Chondrocyte (in vitro differentiated cells): ENCODE measurements around the gene CNPY1. TPM values are rescaled to one million over a fixed set of nuclear protein-coding genes. Genes with fewer than 3 reads are reported as not detected.

Experiments
- DNase-seq: peaks from one replicate; pipeline ENCODE4 v3.0.0; 2021; ENCODE audit warnings: mixed read lengths, low spot score
- H3K27ac Mint-ChIP-seq: one replicate; pipeline ENCODE4 v1.8.0; 2021; ENCODE audit warnings: mild to moderate bottlenecking, moderate library complexity, mixed read lengths; ENCODE audit not compliant: unreplicated experiment
- H3K27me3 Mint-ChIP-seq: 2 replicates; pipeline ENCODE4 v1.8.0; 2021; ENCODE audit warnings: low read depth, mixed read lengths
- H3K36me3 Mint-ChIP-seq: 2 replicates; pipeline ENCODE4 v1.8.0; 2021; ENCODE audit warnings: low read depth, mixed read lengths
- H3K4me1 Mint-ChIP-seq: 2 replicates; pipeline ENCODE4 v1.8.0; 2021; ENCODE audit warnings: low read depth, mild to moderate bottlenecking, mixed read lengths
- H3K4me3 Mint-ChIP-seq: one replicate; pipeline ENCODE4 v1.8.0; 2021; ENCODE audit warnings: mild to moderate bottlenecking, moderate library complexity, mixed read lengths; ENCODE audit not compliant: unreplicated experiment
- H3K9me3 Mint-ChIP-seq: 2 replicates; pipeline ENCODE4 v1.8.0; 2021; ENCODE audit warnings: low read depth, mixed read lengths
- total RNA-seq: library from RNA; stranded (reverse); gene quantifications from 3 replicates; pipeline ENCODE4 v1.2.1, GENCODE V29; 2021
- TF ChIP-seq, protein P1 (sequence below): fragments of 200-600 bp; sonication (generic); IDR thresholded peaks from 2 replicates; pipeline ENCODE4 v1.5.0; 2021; ENCODE audit warnings: antibody characterized with exemption, mild to moderate bottlenecking, moderate library complexity

The CNPY1 gene
- total RNA-seq, 1 donor from 2014 or later: not detected

DNA sequence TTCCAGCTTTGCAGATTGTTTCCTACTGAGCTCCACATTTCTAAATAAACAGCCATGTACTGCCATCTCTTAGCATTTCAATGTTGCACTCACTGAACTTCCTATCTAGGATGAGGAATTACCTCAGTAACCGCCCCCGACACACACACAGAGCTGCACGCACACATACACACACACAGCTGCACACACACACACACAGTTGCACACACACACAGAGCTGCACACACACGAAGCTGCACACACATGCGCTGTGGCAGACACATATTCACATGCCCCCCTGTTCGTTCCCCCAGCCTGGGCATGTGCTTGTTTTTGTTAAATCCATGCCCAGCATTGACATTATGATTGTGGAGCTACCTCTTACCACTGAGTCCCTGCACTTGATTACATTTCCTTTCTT is 39.6 kb upstream of the CNPY1 start:
- Mint-ChIP-seq H3K4me3 (no peak overlapping the region), H3K36me3 (no peaks in the 10 kb centered on the region), H3K27ac (no peak overlapping the region), H3K9me3 (no peaks in the 10 kb centered on the region), H3K27me3 (peaks cover 53% of the 10 kb centered on the region), H3K4me1 (peaks cover 9% of the 10 kb centered on the region)
- DNase-seq: peak; percentile 37
- TF ChIP-seq, protein P1, sequence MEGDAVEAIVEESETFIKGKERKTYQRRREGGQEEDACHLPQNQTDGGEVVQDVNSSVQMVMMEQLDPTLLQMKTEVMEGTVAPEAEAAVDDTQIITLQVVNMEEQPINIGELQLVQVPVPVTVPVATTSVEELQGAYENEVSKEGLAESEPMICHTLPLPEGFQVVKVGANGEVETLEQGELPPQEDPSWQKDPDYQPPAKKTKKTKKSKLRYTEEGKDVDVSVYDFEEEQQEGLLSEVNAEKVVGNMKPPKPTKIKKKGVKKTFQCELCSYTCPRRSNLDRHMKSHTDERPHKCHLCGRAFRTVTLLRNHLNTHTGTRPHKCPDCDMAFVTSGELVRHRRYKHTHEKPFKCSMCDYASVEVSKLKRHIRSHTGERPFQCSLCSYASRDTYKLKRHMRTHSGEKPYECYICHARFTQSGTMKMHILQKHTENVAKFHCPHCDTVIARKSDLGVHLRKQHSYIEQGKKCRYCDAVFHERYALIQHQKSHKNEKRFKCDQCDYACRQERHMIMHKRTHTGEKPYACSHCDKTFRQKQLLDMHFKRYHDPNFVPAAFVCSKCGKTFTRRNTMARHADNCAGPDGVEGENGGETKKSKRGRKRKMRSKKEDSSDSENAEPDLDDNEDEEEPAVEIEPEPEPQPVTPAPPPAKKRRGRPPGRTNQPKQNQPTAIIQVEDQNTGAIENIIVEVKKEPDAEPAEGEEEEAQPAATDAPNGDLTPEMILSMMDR: no peak

DNA sequence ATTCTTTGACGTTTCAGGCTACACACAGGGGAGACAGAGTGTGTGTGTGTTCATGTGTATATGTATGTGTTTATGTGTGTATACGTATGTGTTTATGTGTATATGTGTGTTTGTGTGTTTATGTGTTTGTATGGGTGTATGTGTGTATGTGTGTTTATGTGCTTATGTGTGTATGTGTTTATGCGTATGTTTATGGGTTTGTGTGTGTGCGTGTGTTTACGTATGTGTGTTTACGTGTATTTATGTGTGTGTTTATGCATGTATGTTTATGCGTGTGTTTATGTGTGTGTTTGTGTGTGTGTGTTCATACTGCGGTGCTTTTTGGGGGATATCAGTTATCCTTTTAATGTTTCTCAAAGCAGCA is 39.2 kb upstream of the CNPY1 start:
- H3K4me1 Mint-ChIP-seq: peaks cover 9% of the 10 kb centered on the region
- TF ChIP-seq, protein P1: no peak
- no peak for DNase-seq
- H3K4me3 Mint-ChIP-seq: no peak overlapping the region
- H3K27ac Mint-ChIP-seq: no peak overlapping the region
- no peaks in the 10 kb centered on the region for H3K36me3 Mint-ChIP-seq
- peaks cover 57% of the 10 kb centered on the region for H3K27me3 Mint-ChIP-seq
- no peaks in the 10 kb centered on the region for H3K9me3 Mint-ChIP-seq

DNA sequence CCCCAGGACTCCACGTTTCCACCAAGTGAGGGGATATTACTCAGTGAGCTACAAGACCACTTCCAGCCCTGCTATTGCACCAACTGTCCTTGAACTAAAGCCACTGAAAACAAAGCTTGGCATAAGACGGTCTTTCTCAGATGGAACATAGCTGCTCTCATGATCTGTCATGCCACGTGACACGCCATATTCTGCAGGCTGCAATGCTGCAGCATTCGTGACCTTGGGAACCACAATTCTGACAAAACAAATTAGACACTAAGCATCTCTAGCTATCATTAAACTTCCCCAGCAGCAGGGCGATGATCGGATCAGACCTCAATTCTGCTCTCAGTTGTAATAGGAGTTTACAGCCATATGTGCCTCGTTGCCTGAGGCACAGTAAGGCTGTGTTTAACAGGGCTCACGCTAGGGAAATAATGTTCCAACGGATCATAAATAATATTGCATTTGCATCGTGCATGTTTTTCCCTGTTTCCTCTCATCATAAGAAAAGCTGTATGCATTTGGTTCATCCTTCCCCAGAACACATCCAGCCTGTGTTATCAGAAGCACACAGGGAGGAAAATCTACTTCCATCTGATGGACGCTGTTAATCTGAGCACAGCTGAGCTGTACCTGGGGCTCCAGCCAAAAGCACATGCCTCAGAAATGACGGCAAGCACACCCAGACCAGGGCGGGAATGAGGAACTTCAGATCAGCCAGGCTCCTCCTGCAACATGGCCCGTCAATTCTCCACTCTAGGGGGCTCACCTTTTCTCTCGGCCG is 38.6 kb upstream of the CNPY1 start:
- DNase-seq: peak; percentile 38
- no peak overlapping the region for H3K4me3 Mint-ChIP-seq

DNA sequence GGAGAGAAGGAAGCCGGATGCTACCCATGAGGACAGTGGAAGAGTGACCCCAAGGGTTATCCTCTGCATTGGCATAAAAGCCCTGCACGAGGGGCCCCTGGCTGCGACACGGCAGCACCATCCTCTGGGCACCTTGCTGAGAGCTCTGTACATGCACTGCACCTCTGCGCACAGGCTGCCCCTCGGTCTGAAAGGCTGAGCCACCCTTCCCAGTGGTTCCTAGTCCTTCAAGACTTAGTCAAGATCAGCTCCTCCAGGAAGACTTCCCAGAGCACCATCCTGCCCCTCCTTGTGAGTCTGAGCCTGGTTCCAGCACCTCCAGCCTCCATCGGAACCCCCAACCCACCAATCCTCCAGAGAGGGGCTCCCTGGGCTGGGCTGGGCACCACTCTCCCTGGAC is 37.9 kb upstream of the CNPY1 start:
- Mint-ChIP-seq H3K27ac (no peak overlapping the region), H3K4me3 (no peak overlapping the region), H3K36me3 (no peaks in the 10 kb centered on the region), H3K4me1 (peaks cover 9% of the 10 kb centered on the region), H3K27me3 (peaks cover 63% of the 10 kb centered on the region), H3K9me3 (no peaks in the 10 kb centered on the region)
- DNase-seq: peak; percentile 58
- TF ChIP-seq, protein P1: no peak

More for the DNA sequence above, 38.6 kb upstream of the CNPY1 start:
- Mint-ChIP-seq H3K27me3 (peaks cover 61% of the 10 kb centered on the region), H3K36me3 (no peaks in the 10 kb centered on the region), H3K27ac (no peak overlapping the region), H3K4me1 (peaks cover 9% of the 10 kb centered on the region), H3K9me3 (no peaks in the 10 kb centered on the region)
- TF ChIP-seq, protein P1: no peak

DNA sequence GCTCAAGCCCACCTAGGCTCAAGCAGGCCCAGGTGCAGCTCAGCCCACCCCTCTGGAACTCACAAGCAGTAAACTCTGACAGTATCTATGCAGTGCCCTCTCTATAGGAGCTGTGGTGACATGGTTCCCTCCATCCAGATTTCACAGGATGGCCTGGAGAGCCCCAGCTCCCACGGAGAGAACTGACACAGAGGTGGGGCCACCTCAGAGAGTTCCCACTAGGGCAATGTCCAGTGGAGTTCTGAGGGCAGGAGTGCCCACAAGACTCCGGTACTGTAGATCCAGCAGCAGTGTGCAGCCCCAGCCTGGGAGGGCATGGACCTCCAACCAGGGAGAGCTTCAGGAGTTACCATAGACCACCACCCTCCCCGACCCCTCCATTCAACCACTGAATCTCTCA is 37.3 kb upstream of the CNPY1 start:
- H3K4me1 Mint-ChIP-seq: peaks cover 9% of the 10 kb centered on the region
- peak; percentile 36 for DNase-seq
- H3K36me3 Mint-ChIP-seq: no peaks in the 10 kb centered on the region
- TF ChIP-seq, protein P1: no peak
- peaks cover 63% of the 10 kb centered on the region for H3K27me3 Mint-ChIP-seq
- no peak overlapping the region for H3K27ac Mint-ChIP-seq
- no peak overlapping the region for H3K4me3 Mint-ChIP-seq
- no peaks in the 10 kb centered on the region for H3K9me3 Mint-ChIP-seq
